NCI-H2171 (cell line): ENCODE measurements around the gene TYMP.

ENCODE experiments used
- DNase-seq: peaks from one replicate; lab custom pipeline; 2025; lab: John Stamatoyannopoulos, UW

The TYMP gene

GRCh38 chr22:50505276-50505775, 24.5 kb downstream of the TYMP start:
- no peak for DNase-seq

GRCh38 chr22:50504369-50505211, 25.2 kb downstream of the TYMP start:
- no peak for DNase-seq

- DNase-seq = no peak
Measured at GRCh38 chr22:50503475-50504145, 26.2 kb downstream of the TYMP start.

GRCh38 chr22:50502628-50503474, 27.0 kb downstream of the TYMP start:
- no peak for DNase-seq

- DNase-seq = no peak
Measured at GRCh38 chr22:50502096-50502495, 27.7 kb downstream of the TYMP start.

- DNase-seq = no peak
Measured at GRCh38 chr22:50500452-50500851, 29.4 kb downstream of the TYMP start.

- no peak for DNase-seq
Measured at GRCh38 chr22:50498322-50498890, 31.4 kb downstream of the TYMP start.

GRCh38 chr22:50497093-50497492, 32.7 kb downstream of the TYMP start:
- no peak for DNase-seq

- DNase-seq = no peak
Measured at GRCh38 chr22:50490531-50491308, 39.1 kb downstream of the TYMP start.

GRCh38 chr22:50489363-50490243, 40.2 kb downstream of the TYMP start:
- DNase-seq = no peak

GRCh38 chr22:50488886-50489285, 40.9 kb downstream of the TYMP start:
- DNase-seq = no peak

GRCh38 chr22:50488006-50488677, 41.7 kb downstream of the TYMP start:
- DNase-seq = no peak

GRCh38 chr22:50487290-50488005, 42.4 kb downstream of the TYMP start:
- DNase-seq = no peak

- no peak for DNase-seq
Measured at GRCh38 chr22:50486561-50487289, 43.1 kb downstream of the TYMP start, which contains the start of gene MIOX. Gene MIOX, plus strand, starts transcription at chr22:50486859. Its CDS starts 39 bp downstream, at chr22:50486898.

- no peak for DNase-seq
Measured at GRCh38 chr22:50485221-50486131, 44.3 kb downstream of the TYMP start.

GRCh38 chr22:50483977-50484853, 45.6 kb downstream of the TYMP start:
- DNase-seq = no peak
